Fibroblast of villous mesenchyme (primary cell): ENCODE results near the gene ARX. TPM values are rescaled to one million over a fixed set of nuclear protein-coding genes. Genes with fewer than 3 reads are reported as not detected.
A peak's percentile ranks its signal among the peaks of the same experiment; 100 is the strongest.

Experiments used
- DNase-seq: peaks from one replicate; pipeline ENCODE4 v3.0.0-alpha.2; 2010; ENCODE audit warnings: low read depth
- H3K4me3 ChIP-seq: 2 replicates; pipeline ENCODE4 v1.5.1; 2011; ENCODE audit warnings: low read depth, mild to moderate bottlenecking, low read length
- total RNA-seq: library from RNA; depleted of rRNA; stranded (reverse); fragments of >200 nt; gene quantifications from 2 replicates; pipeline ENCODE4 v1.2.3, GENCODE V29; 2012
- TF ChIP-seq, protein P1 (sequence below): IDR thresholded peaks from 2 replicates; pipeline ENCODE4 v1.5.1; 2012; ENCODE audit warnings: low read depth, mild to moderate bottlenecking, low read length; ENCODE audit not compliant: insufficient read depth

The ARX gene
- total RNA-seq, 1 donor = not detected

DNA sequence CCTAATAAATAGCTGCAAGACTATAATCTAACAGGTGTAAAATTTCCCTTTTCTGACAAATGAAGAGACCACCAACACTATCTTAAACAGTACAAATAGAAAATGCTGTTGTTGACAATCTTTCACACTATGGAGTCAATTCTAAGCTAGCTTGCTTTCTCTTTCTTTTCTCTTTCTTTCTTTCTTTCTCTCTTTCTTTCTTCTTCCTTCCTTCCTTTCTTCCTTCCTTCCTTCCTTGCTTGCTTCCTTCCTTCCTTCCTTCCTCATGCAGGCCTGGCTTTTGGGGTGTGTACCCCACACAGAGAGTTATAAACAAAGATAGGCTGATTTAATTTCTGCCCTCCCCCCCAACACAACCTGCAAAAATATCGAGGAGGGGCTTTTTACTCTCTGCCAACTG is 8.1 kb upstream of the ARX start:
- no peak for DNase-seq
- no peak overlapping the region for H3K4me3 ChIP-seq
- TF ChIP-seq, protein P1, sequence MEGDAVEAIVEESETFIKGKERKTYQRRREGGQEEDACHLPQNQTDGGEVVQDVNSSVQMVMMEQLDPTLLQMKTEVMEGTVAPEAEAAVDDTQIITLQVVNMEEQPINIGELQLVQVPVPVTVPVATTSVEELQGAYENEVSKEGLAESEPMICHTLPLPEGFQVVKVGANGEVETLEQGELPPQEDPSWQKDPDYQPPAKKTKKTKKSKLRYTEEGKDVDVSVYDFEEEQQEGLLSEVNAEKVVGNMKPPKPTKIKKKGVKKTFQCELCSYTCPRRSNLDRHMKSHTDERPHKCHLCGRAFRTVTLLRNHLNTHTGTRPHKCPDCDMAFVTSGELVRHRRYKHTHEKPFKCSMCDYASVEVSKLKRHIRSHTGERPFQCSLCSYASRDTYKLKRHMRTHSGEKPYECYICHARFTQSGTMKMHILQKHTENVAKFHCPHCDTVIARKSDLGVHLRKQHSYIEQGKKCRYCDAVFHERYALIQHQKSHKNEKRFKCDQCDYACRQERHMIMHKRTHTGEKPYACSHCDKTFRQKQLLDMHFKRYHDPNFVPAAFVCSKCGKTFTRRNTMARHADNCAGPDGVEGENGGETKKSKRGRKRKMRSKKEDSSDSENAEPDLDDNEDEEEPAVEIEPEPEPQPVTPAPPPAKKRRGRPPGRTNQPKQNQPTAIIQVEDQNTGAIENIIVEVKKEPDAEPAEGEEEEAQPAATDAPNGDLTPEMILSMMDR = no peak

DNA sequence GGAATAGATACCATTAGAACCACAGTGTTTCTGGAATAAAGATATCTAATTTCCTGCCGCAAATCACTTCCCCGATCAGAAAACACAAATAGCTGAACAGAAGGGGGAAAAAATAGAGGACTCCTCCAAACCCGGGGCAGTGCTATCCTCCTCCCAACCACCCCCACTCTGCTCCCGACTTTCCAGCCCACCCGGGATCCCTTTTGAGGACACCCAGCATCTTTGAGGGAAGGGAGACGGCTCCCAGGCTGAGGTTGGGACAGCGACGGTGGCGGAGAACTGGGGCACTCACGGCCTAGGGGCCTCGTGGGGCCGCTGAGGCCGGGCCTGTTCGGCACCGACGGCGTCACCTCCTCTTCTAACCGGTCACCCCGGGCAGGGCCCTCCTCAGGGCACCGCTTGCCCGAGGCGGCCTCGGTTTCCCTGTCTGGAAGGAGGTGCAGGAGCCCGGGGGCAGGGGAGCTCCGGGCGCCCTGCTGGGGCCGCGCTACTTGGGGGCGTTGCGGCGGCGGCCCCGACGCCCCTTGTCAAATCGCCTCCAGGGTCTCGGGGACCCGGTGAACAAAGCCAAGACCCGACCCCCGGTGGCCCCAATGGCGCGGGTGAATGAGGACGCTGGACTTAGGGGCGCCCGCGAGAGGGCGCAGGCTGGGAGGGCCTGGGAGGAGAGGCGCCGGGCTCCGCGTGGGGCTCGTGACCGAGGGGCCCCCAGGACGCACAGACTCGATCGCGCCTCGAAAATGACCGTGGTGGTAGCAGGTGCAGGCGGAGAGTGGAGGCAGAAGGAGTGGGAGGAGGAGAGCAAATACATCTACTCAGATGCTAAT is 6.9 kb upstream of the ARX start:
- TF ChIP-seq, protein P1 = no peak
- no peak overlapping the region for H3K4me3 ChIP-seq
- no peak for DNase-seq

DNA sequence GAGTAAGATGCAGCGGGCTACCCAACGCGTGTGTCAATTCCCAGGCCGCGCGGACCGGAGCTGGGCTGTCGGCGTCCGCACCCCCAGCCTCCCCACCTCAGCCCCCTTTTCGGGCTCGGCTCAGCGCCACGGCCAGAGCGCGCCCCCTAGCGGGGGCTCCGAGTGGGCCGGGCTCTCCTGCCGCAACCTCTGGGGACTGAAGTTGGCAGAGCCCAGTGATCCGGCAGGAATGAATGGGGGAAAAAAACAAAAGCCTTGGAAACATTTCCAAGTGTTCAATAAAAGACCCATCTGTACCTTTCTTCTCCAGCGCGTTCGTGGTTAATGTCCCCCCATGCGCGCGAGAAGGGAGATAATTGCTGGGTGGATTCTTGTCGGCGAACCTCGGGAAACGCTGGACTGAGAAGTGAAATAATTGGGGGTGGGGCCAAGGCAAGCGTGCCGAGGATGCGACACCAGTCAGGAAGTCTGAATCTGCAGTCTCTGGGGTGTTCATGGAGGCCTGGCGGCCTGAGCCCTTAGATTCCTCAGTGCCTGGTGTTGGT is 5.2 kb upstream of the ARX start:
- H3K4me3 ChIP-seq = peak overlapping the region; percentile 29
- DNase-seq = no peak

DNA sequence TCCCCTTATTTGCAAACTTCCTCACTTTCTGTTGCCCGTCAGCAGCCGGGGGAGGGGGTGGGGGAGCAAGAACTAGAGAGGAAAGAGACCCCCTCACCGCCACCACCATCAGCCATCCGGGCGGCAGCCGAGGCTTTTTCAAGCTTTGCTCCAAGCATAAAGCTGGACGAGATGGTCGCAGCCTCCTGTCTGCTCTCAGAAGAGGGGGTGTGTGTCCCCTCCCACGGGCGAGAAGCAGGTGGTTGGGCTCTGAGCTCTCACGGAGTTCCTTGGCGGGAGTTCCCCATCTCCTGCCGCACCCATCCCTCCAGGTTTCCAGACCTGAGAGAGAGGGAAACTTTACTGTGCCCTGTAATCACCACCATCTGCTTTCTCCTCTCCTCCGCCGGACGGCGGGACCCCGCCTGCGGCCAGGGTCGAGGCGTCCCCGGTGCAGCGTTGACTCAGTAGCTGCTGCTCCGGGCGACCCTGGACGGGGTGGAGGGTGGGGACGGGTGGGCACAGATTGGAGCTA is 4.7 kb upstream of the ARX start:
- no peak for DNase-seq
- peak overlapping the region; percentile 29 for H3K4me3 ChIP-seq
- TF ChIP-seq, protein P1 = no peak

More for the DNA sequence above, 5.2 kb upstream of the ARX start:
- TF ChIP-seq, protein P1 = peak; percentile 70

DNA sequence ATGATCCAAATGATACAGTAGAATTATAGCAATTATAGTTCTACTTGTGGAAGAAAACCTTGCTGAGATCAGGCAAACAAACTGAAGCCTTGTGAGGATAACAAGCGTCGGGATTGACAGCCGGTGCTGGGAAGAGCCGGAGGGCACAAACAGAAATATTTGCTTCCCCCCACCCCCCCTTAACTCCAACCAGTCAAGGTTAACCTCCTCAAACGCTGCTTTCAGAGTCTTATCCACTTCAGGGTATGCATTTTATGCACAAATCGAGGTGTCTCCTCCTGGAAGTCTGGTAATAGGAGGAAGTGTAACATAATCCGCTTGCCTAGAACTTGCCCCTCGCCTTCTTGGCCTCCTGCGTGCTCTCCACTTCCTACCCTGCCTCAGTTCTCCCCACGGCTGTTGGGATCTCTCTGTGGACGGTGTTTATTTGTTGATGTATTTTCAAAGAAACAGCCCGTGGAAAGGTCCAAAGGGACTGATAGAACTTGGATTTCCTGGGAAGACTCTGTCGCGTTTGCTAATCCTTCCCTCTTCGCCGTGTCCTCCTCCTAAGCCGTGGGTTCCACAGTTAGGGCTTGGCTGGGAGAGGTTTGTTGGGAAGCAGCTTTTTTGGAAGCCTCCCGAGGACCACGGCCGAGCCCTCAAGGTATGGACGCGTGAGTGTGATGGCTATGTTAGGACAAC is 4.1 kb upstream of the ARX start:
- no peak overlapping the region for H3K4me3 ChIP-seq
- TF ChIP-seq, protein P1 = no peak
- no peak for DNase-seq

DNA sequence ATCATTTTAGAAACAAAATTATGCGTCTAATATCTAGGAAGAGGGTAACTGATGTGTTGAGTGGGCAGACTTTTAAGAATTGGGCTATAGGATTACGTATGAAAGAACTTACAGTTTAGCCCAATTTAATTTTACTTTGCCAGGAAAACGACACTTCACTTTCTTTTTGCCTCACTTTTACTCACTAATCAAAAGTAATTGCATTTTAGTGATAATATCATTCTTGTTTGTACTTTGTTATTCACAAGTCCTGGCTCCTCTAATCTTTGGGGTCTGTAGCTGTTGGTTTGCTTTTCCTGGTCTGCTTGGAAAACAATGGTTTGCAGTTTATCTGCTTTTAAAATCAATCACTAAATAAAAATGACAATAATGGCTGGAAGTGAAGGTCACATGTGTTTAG is 2.9 kb upstream of the ARX start:
- TF ChIP-seq, protein P1 = no peak
- DNase-seq = no peak
- H3K4me3 ChIP-seq = no peak overlapping the region
